Lower lobe of right lung (tissue), 2 donors: ENCODE data around the gene INO80. TPM values are rescaled to one million over a fixed set of nuclear protein-coding genes. Genes with fewer than 3 reads are reported as not detected.

Experiments
- ATAC-seq, 2 donors: fragments of 200-7000 bp; cut with Tn5 transposase; one replicate each; pipeline ENCODE4 v1.9.1; 2020 to 2022; ENCODE audit warnings: mild to moderate bottlenecking in 2 of 2, moderate library complexity in 2 of 2
- DNase-seq: peaks from one replicate; pipeline ENCODE4 v3.0.0-alpha.2; 2020
- H3K27ac ChIP-seq: fragments of 200-600 bp; one replicate; pipeline ENCODE4 v1.8.0; 2022
- H3K27me3 ChIP-seq: fragments of 200-600 bp; one replicate; pipeline ENCODE4 v1.8.0; 2022; ENCODE audit warnings: low read depth
- H3K36me3 ChIP-seq: fragments of 200-600 bp; one replicate; pipeline ENCODE4 v1.8.0; 2022; ENCODE audit warnings: mild to moderate bottlenecking
- H3K4me1 ChIP-seq: fragments of 200-600 bp; one replicate; pipeline ENCODE4 v1.8.0; 2022
- H3K4me3 ChIP-seq: fragments of 200-600 bp; one replicate; pipeline ENCODE4 v1.8.0; 2022; ENCODE audit warnings: mild to moderate bottlenecking
- H3K9me3 ChIP-seq: fragments of 200-600 bp; one replicate; pipeline ENCODE4 v1.8.0; 2022
- intact Hi-C: fragments of 100-400 bp; cut with DNase I; formaldehyde crosslinking; loops from one replicate; pipeline ENCODE4 v1.11.0; 2022
- long read RNA-seq: library from polyadenylated mRNA; unstranded; transcript quantifications from one replicate; pipeline ENCODE4 v2.0.0, GENCODE V29; 2021
- total RNA-seq: library from RNA; stranded (reverse); fragmentation: NEBNext Ultra II Directional; extraction: Animal tissue kit (Norgen Biotek cat#: 25700); gene quantifications from one replicate; pipeline ENCODE4 v1.2.1, GENCODE V29; 2021
- TF ChIP-seq, protein P1 (sequence below): fragments of 200-600 bp; IDR thresholded peaks from one replicate; pipeline ENCODE4 v1.8.0; 2022; ENCODE audit warnings: antibody characterized with exemption, mild to moderate bottlenecking
- donor health status: DM: no; HTN: yes; CAD: no; lungs with severe emphysema.

INO80 gene, protein sequence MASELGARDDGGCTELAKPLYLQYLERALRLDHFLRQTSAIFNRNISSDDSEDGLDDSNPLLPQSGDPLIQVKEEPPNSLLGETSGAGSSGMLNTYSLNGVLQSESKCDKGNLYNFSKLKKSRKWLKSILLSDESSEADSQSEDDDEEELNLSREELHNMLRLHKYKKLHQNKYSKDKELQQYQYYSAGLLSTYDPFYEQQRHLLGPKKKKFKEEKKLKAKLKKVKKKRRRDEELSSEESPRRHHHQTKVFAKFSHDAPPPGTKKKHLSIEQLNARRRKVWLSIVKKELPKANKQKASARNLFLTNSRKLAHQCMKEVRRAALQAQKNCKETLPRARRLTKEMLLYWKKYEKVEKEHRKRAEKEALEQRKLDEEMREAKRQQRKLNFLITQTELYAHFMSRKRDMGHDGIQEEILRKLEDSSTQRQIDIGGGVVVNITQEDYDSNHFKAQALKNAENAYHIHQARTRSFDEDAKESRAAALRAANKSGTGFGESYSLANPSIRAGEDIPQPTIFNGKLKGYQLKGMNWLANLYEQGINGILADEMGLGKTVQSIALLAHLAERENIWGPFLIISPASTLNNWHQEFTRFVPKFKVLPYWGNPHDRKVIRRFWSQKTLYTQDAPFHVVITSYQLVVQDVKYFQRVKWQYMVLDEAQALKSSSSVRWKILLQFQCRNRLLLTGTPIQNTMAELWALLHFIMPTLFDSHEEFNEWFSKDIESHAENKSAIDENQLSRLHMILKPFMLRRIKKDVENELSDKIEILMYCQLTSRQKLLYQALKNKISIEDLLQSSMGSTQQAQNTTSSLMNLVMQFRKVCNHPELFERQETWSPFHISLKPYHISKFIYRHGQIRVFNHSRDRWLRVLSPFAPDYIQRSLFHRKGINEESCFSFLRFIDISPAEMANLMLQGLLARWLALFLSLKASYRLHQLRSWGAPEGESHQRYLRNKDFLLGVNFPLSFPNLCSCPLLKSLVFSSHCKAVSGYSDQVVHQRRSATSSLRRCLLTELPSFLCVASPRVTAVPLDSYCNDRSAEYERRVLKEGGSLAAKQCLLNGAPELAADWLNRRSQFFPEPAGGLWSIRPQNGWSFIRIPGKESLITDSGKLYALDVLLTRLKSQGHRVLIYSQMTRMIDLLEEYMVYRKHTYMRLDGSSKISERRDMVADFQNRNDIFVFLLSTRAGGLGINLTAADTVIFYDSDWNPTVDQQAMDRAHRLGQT (N-terminal part only)
- total RNA-seq, result 25.0 TPM
- long read RNA-seq, full-length matches to known transcripts, result 6 of 28 reads
- long read RNA-seq, partial matches to known transcripts, result 13 of 28 reads
- long read RNA-seq, other reads (novel, unspliced or antisense), result 9 of 28 reads

DNA sequence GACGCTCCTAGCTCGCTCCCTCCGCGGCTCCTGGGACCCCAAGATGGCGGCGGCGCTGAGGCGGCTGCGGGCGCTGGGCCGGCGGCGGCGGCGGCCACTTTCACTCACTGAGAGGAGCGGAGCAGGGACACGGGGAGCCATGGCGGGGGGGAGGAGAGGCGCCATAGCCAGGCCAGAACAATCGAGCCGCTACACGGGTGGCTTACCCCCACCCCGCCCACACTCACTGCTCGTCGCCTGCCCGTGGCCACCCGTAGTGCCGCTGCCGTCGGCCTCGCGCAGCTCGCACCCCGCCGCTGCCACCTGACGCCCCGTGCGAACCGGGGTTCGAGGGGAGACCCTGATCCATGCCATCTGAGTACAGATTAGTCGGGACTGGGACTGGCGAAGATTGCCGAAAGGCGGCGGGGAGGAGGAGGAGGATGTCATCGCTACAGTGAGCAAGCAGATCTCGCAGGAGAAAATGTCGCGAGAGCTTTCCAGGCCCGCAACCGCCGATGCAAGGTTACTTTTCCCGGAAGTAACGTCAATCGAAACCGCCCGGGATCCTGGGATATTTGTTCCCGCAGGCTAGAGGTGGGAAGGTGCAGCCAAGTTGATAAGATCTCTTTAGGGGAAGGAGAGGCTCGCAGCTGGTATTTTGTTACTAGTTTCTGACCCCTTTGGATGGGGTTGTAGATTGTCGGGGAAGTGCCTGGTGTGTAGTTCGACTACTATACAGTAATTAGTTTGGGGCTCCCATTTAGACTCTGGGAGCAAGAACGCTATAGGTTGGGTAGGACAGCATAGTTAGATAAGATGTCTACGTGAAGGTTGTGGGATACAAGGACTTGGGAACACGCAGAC is at the start of gene INO80:
INO80 (minus strand) TSS at position 165 of the 846 bp plus-strand sequence. CDS start 19,970 bp downstream, outside the sequence.
- Histone ChIP-seq H3K27ac (peak within 1 kb of the TSS; percentile 100), H3K27me3 (no peaks in the 10 kb centered on the region), H3K4me3 (peak within 1 kb of the TSS; percentile 67), H3K36me3 (no peaks in the 10 kb centered on the region), H3K4me1 (peaks cover 25% of the 10 kb centered on the region), H3K9me3 (no peaks in the 10 kb centered on the region)
- intact Hi-C loops, result no loop called here
- ATAC-seq (peak; percentile 95 to 97), DNase-seq (peak; percentile 98)
- TF ChIP-seq, protein P1, sequence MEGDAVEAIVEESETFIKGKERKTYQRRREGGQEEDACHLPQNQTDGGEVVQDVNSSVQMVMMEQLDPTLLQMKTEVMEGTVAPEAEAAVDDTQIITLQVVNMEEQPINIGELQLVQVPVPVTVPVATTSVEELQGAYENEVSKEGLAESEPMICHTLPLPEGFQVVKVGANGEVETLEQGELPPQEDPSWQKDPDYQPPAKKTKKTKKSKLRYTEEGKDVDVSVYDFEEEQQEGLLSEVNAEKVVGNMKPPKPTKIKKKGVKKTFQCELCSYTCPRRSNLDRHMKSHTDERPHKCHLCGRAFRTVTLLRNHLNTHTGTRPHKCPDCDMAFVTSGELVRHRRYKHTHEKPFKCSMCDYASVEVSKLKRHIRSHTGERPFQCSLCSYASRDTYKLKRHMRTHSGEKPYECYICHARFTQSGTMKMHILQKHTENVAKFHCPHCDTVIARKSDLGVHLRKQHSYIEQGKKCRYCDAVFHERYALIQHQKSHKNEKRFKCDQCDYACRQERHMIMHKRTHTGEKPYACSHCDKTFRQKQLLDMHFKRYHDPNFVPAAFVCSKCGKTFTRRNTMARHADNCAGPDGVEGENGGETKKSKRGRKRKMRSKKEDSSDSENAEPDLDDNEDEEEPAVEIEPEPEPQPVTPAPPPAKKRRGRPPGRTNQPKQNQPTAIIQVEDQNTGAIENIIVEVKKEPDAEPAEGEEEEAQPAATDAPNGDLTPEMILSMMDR, result no peak

DNA sequence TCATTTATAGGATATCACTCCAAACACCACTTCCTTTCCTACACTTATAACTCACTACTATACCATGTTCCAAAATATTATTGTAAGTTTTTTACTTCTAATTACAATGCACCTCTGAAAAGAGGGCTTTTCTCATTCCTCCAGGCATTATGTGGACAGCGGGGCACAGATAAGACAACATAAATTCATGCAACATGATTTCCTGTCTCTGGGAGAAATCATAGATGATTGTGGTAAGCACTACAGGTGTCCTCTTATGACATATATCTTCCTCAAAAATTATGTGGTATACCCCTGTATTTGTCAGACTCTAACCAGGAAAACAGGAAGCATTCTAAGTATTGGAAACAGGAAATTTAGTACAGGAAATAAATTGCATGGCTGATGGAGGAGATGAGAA is 45.7 kb upstream of the INO80 start:
- Histone ChIP-seq H3K27ac (peak overlapping the region; percentile 47), H3K27me3 (no peaks in the 10 kb centered on the region)
- intact Hi-C loops, result no loop called here

DNA sequence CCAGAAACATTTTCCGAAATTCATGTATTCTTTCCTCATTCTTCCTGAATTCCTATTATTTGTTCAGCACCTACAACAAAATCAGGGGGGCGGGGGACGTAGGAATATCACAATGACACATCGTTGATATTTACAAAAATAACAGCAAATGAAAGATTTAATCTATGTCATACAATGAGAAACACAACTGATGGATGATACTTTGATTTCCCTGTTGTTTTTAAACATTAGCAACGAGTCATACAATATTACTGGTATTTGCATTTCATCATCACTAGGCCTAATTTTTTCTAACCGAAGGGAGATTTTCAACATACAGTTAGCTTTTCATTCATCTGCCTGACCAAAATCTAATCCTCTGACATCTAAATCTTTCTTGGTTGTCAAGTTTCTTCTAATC is 45.3 kb upstream of the INO80 start:
- DNase-seq (no peak), ATAC-seq (peak in 1 of 2 donors; percentile 62)
- Histone ChIP-seq H3K9me3 (no peaks in the 10 kb centered on the region), H3K27me3 (no peaks in the 10 kb centered on the region), H3K27ac (peak overlapping the region; percentile 47), H3K36me3 (no peaks in the 10 kb centered on the region), H3K4me3 (no peak overlapping the region), H3K4me1 (peaks cover 11% of the 10 kb centered on the region)
- TF ChIP-seq, protein P1, result no peak
- intact Hi-C loops, result no loop called here

More for the DNA sequence above, 45.7 kb upstream of the INO80 start:
- DNase-seq, result no peak
- no peak for ATAC-seq
- H3K4me3 ChIP-seq, result no peak overlapping the region
- no peaks in the 10 kb centered on the region for H3K36me3 ChIP-seq
- H3K4me1 ChIP-seq, result peaks cover 11% of the 10 kb centered on the region
- TF ChIP-seq, protein P1, result no peak
- H3K9me3 ChIP-seq, result no peaks in the 10 kb centered on the region

GRCh38 chr15:41160639-41161315 is 44.7 kb upstream of the INO80 start:
- Histone ChIP-seq H3K9me3 (no peaks in the 10 kb centered on the region), H3K36me3 (no peaks in the 10 kb centered on the region), H3K4me1 (peaks cover 11% of the 10 kb centered on the region), H3K4me3 (no peak overlapping the region), H3K27me3 (no peaks in the 10 kb centered on the region), H3K27ac (peak overlapping the region; percentile 47)
- no peak for DNase-seq
- ATAC-seq, result peak; percentile 61 to 89
- intact Hi-C loops, result no loop called here
- TF ChIP-seq, protein P1, result no peak
